ENCODE data around the gene OR2T35.

OR2T35 gene

DNA sequence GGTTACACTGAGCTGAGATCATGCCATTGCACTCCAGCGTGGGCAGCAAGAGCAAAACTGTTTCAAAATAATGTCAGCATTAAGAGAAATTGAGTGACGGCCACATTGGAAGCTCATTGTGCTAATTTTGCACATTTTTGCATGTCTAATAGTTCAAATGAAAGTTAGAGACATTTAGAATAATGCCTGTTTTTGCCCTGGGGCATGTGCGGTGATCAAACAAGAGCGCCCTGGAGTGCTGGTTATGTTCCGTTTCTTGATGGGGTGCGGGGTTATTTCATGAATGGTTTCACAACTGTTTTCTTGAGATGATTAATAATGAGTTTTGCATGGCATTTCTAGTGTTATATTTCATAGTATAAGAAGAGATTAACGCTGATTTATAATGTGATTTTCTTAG lies 23.3 kb downstream of the OR2T35 start:
- peaks cover 95% of the 10 kb centered on the region for H3K9me3 ChIP-seq (ENCODE audit: insufficient read depth, low read depth, low read length)
- H3K27me3 ChIP-seq (ENCODE audit: insufficient read depth, low read length): no peaks in the 10 kb centered on the region
- no peak overlapping the region for H3K4me3 ChIP-seq (ENCODE audit: low read length)
- no peaks in the 10 kb centered on the region for H3K4me1 ChIP-seq (ENCODE audit: insufficient read depth, low read length)
- H3K27ac ChIP-seq (ENCODE audit: low read length): no peak overlapping the region
- H3K36me3 ChIP-seq (ENCODE audit: insufficient read depth, low read depth, low read length): no peaks in the 10 kb centered on the region
- H3K9ac ChIP-seq (ENCODE audit: low read depth, low read length): no peak overlapping the region

DNA sequence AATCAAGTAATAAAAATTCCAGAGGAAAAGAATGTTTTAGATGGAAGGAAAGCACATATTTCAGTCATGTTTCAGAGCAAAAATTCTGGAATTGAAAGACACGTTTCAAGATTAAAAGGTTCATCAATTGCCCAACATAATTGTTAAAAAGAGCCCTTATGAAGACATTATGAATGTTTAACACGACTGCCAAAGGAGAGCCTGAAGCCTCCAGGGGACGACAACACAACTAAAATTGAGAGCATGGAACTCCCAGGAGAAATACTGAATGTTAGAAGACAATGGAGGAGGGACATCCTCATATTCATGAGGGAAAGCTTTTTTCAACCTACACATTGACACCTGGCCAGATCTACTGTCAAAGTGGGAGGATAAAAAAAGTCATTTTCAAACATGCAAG lies 26.2 kb downstream of the OR2T35 start:
- no peak overlapping the region for H3K4me3 ChIP-seq (ENCODE audit: low read length)
- no peak overlapping the region for H3K27ac ChIP-seq (ENCODE audit: low read length)
- H3K36me3 ChIP-seq (ENCODE audit: insufficient read depth, low read depth, low read length): no peaks in the 10 kb centered on the region
- H3K9ac ChIP-seq (ENCODE audit: low read depth, low read length): no peak overlapping the region
- H3K27me3 ChIP-seq (ENCODE audit: insufficient read depth, low read length): no peaks in the 10 kb centered on the region
- peaks cover 94% of the 10 kb centered on the region for H3K9me3 ChIP-seq (ENCODE audit: insufficient read depth, low read depth, low read length)
- no peaks in the 10 kb centered on the region for H3K4me1 ChIP-seq (ENCODE audit: insufficient read depth, low read length)

DNA sequence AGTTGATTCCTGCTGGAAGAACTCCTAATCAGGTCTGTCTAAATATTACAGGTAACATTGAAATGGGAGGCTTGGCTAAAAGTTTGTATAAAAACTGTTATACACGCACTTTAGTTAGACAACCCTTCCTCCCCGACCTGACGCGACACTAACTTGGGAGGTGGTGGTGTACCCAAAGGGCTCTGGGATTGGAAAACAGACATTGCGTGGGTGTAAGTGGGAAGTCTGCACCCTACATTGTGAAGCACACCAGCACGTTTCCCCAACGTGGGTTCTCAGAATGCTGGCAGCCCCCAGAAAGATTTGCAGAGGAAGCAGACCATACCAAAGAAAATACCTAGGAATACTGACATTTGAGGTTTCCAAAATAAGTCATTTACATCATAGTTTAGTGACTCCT lies 27.0 kb downstream of the OR2T35 start:
- H3K9ac ChIP-seq (ENCODE audit: low read depth, low read length): no peak overlapping the region
- H3K36me3 ChIP-seq (ENCODE audit: insufficient read depth, low read depth, low read length): no peaks in the 10 kb centered on the region
- no peaks in the 10 kb centered on the region for H3K4me1 ChIP-seq (ENCODE audit: insufficient read depth, low read length)
- peaks cover 94% of the 10 kb centered on the region for H3K9me3 ChIP-seq (ENCODE audit: insufficient read depth, low read depth, low read length)
- H3K4me3 ChIP-seq (ENCODE audit: low read length): no peak overlapping the region
- H3K27ac ChIP-seq (ENCODE audit: low read length): no peak overlapping the region
- H3K27me3 ChIP-seq (ENCODE audit: insufficient read depth, low read length): no peaks in the 10 kb centered on the region

DNA sequence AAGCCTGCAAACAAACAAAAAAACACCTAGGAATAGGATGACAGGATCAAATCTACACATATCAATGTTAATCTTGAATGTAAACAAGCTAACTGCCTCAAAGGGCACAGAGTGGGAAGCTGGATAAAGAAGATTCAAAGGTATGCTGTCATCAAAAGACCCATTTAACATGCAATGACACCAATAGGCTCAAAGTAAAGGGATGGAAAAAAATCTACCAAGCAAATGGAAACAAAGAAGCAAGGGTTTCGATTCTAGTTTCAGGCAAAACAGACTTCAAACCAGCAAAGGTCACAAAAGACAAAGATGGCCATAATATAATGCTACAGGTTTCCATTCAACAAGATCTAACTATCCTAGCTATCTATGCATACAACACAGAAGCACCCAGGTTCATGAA lies 31.3 kb downstream of the OR2T35 start:
- Histone ChIP-seq H3K4me1 (ENCODE audit: insufficient read depth, low read length) (no peaks in the 10 kb centered on the region), H3K9me3 (ENCODE audit: insufficient read depth, low read depth, low read length) (peaks cover 97% of the 10 kb centered on the region), H3K9ac (ENCODE audit: low read depth, low read length) (no peak overlapping the region), H3K27me3 (ENCODE audit: insufficient read depth, low read length) (no peaks in the 10 kb centered on the region), H3K4me3 (ENCODE audit: low read length) (no peak overlapping the region), H3K27ac (ENCODE audit: low read length) (no peak overlapping the region), H3K36me3 (ENCODE audit: insufficient read depth, low read depth, low read length) (no peaks in the 10 kb centered on the region)

DNA sequence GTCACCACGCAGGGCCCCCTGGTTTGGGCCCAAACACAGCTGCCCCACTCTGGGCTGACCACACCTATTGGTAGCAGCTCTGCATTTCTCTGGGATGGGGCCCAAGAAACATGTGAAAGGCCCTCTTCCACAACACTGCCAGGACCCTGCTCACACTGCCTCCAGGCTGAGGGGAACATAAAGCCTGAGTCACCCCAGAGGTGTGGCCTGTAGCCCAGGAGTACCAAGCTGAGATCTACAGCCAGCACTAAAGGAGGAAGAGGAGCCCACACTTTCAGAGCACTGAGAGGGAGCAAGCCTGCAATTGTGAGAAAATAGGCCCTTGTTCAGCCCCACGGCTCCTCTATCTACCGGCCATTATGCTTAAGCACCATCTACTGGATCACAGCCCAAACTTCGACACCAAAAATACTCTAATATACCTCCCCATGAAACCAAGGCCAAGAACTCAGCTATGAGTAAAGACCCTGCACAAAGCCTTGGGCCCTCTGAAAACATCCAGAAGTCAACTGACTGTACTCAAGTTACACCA lies 33.1 kb downstream of the OR2T35 start:
- H3K27me3 ChIP-seq (ENCODE audit: insufficient read depth, low read length): no peaks in the 10 kb centered on the region
- no peaks in the 10 kb centered on the region for H3K36me3 ChIP-seq (ENCODE audit: insufficient read depth, low read depth, low read length)
- H3K27ac ChIP-seq (ENCODE audit: low read length): no peak overlapping the region
- no peaks in the 10 kb centered on the region for H3K4me1 ChIP-seq (ENCODE audit: insufficient read depth, low read length)
- H3K9ac ChIP-seq (ENCODE audit: low read depth, low read length): no peak overlapping the region
- H3K4me3 ChIP-seq (ENCODE audit: low read length): no peak overlapping the region; the same call in 1 of the 2 replicates
- H3K9me3 ChIP-seq (ENCODE audit: insufficient read depth, low read depth, low read length): peaks cover 98% of the 10 kb centered on the region

DNA sequence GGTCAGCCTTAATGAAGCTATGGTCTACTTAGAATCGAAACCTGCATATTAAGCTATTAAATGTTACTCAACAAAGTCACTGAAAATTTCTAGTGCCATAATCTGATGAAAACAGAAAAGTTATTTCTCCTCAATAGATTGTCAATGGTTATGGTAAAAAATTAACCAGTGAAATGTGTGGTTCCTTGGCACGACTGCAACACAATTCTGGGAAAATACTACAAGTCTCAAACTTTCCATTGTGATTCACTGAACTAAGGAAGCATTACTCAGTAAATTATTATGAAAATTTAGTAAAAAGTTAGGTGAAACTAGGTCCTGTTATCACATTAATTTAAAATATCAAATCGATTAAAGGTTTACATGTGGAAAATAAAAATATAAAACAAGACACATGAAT lies 34.8 kb downstream of the OR2T35 start:
- no peak overlapping the region for H3K4me3 ChIP-seq (ENCODE audit: low read length)
- H3K36me3 ChIP-seq (ENCODE audit: insufficient read depth, low read depth, low read length): no peaks in the 10 kb centered on the region
- peaks cover 100% of the 10 kb centered on the region for H3K9me3 ChIP-seq (ENCODE audit: insufficient read depth, low read depth, low read length)

DNA sequence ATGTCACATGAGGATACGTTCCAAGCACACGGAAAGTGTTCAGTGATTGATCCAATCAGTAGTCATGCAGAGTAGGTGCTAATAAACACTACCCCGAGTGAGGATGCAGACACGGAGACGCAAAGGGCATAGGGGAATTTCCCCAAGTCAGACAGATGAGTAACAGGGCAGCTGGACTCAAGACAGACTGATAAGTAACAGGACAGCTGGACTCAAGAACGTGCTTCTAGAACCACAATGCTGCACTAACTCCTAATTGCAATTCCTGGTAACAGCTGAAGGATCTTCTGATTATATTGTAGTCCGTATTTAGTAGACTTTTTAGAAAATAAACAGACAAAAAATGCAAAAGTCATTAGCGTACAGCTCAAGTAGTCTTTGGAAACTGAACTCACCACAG lies 45.7 kb downstream of the OR2T35 start:
- Histone ChIP-seq H3K36me3 (ENCODE audit: insufficient read depth, low read depth, low read length) (no peaks in the 10 kb centered on the region), H3K27me3 (ENCODE audit: insufficient read depth, low read length) (no peaks in the 10 kb centered on the region), H3K9ac (ENCODE audit: low read depth, low read length) (no peak overlapping the region), H3K27ac (ENCODE audit: low read length) (no peak overlapping the region), H3K4me1 (ENCODE audit: insufficient read depth, low read length) (no peaks in the 10 kb centered on the region), H3K4me3 (ENCODE audit: low read length) (no peak overlapping the region), H3K9me3 (ENCODE audit: insufficient read depth, low read depth, low read length) (peaks cover 89% of the 10 kb centered on the region)

More for the DNA sequence above, 34.8 kb downstream of the OR2T35 start:
- no peaks in the 10 kb centered on the region for H3K27me3 ChIP-seq (ENCODE audit: insufficient read depth, low read length)
- H3K9ac ChIP-seq (ENCODE audit: low read depth, low read length): no peak overlapping the region
- H3K27ac ChIP-seq (ENCODE audit: low read length): no peak overlapping the region
- no peaks in the 10 kb centered on the region for H3K4me1 ChIP-seq (ENCODE audit: insufficient read depth, low read length)

DNA sequence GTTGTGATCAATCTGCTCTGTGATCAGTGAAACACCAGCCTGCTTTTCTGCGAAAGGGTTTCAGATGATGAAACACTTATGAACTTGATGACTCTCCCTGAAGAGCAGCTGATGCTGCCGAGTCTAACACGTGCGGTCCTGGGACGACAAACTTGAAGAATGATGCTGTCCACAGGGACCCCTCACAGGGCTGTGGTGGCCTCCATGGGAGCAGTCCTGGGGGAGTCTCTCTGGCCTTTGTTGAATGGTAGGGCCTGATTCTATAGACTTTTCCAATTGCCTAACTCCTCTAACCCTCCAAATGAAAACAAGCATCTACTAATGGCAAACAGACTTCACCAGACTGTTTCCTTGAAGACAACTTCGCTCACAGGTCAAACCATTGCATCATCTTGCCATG lies 47.5 kb downstream of the OR2T35 start, which contains the start of gene OR2T10:
Gene OR2T10, minus strand, starts transcription at position 112 of the 400 bp plus-strand sequence. CDS start 3,932 bp downstream, outside the sequence.
- Histone ChIP-seq H3K27ac (ENCODE audit: low read length) (no peak within 1 kb of the TSS), H3K4me1 (ENCODE audit: insufficient read depth, low read length) (no peaks in the 10 kb centered on the region), H3K9ac (ENCODE audit: low read depth, low read length) (no peak within 1 kb of the TSS), H3K9me3 (ENCODE audit: insufficient read depth, low read depth, low read length) (peaks cover 90% of the 10 kb centered on the region), H3K4me3 (ENCODE audit: low read length) (no peak within 1 kb of the TSS), H3K36me3 (ENCODE audit: insufficient read depth, low read depth, low read length) (no peaks in the 10 kb centered on the region), H3K27me3 (ENCODE audit: insufficient read depth, low read length) (no peaks in the 10 kb centered on the region)

DNA sequence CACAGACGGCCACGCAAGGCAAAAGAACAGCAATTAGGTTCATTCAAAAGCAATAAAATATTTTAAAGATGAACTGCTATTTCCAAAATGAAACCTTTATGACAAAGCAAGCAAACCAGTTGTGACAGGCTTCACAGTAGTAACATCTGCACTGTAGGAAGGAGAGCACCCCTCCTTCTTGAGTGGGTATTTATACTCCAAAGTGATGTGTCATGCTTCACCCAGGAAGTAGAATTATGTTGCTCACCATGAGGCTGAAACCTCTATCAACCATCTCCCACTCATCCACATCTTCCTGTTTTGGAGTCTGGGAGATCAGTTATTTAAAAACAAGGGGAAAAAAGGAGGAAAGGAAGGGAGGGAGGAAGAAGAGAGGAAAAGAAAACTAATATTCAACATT lies 48.5 kb downstream of the OR2T35 start:
- Histone ChIP-seq H3K9me3 (ENCODE audit: insufficient read depth, low read depth, low read length) (peaks cover 90% of the 10 kb centered on the region), H3K27ac (ENCODE audit: low read length) (no peak overlapping the region)

DNA sequence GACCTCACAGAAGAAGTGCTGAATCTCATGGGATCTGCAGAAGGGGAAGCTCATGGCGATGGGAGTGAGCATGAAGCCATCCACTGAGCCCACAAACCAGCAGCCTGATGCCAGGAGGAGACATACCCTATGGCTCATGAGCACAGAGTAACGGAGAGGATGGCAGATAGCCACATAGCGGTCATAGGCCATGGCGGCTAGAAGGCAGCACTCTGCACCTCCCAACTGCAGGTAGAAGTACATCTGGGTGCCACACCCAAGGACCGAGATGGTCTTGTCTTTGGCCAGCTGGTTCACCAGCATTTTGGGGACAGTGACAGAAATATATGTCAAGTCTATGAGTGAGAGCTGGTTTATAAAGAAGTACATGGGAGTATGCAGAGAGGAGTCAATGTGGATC lies 51.9 kb downstream of the OR2T35 start:
- H3K36me3 ChIP-seq (ENCODE audit: insufficient read depth, low read depth, low read length): no peaks in the 10 kb centered on the region

More for the DNA sequence above, 48.5 kb downstream of the OR2T35 start:
- Histone ChIP-seq H3K36me3 (ENCODE audit: insufficient read depth, low read depth, low read length) (no peaks in the 10 kb centered on the region), H3K9ac (ENCODE audit: low read depth, low read length) (no peak overlapping the region), H3K27me3 (ENCODE audit: insufficient read depth, low read length) (no peaks in the 10 kb centered on the region), H3K4me3 (ENCODE audit: low read length) (no peak overlapping the region), H3K4me1 (ENCODE audit: insufficient read depth, low read length) (no peaks in the 10 kb centered on the region)

DNA sequence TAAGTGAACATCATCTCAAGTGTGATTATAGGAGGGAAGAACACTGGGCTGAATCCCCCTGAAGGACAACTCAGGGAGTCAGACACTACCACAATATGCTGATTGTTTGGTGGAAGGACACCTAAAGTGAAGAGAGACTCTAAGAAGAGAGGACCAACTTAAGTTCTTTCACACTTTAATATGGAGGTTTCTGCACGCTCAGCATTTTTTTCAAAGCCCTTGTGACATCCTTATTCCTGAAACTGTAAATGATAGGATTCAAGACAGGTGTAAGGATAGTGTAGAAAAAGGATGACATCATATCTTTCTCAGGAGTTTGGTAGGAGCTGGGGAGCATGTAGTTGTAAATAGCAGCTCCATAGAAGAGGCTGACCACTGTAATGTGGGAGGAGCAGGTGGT lies 52.4 kb downstream of the OR2T35 start:
- Histone ChIP-seq H3K27ac (ENCODE audit: low read length) (no peak overlapping the region), H3K4me1 (ENCODE audit: insufficient read depth, low read length) (no peaks in the 10 kb centered on the region), H3K9ac (ENCODE audit: low read depth, low read length) (no peak overlapping the region), H3K36me3 (ENCODE audit: insufficient read depth, low read depth, low read length) (no peaks in the 10 kb centered on the region), H3K4me3 (ENCODE audit: low read length) (no peak overlapping the region; the same call in 1 of the 2 replicates), H3K27me3 (ENCODE audit: insufficient read depth, low read length) (no peaks in the 10 kb centered on the region), H3K9me3 (ENCODE audit: insufficient read depth, low read depth, low read length) (peaks cover 94% of the 10 kb centered on the region)

More for the DNA sequence above, 51.9 kb downstream of the OR2T35 start:
- Histone ChIP-seq H3K9ac (ENCODE audit: low read depth, low read length) (no peak overlapping the region), H3K4me3 (ENCODE audit: low read length) (no peak overlapping the region; the same call in 1 of the 2 replicates), H3K9me3 (ENCODE audit: insufficient read depth, low read depth, low read length) (peaks cover 93% of the 10 kb centered on the region), H3K27ac (ENCODE audit: low read length) (no peak overlapping the region), H3K4me1 (ENCODE audit: insufficient read depth, low read length) (no peaks in the 10 kb centered on the region), H3K27me3 (ENCODE audit: insufficient read depth, low read length) (no peaks in the 10 kb centered on the region)

DNA sequence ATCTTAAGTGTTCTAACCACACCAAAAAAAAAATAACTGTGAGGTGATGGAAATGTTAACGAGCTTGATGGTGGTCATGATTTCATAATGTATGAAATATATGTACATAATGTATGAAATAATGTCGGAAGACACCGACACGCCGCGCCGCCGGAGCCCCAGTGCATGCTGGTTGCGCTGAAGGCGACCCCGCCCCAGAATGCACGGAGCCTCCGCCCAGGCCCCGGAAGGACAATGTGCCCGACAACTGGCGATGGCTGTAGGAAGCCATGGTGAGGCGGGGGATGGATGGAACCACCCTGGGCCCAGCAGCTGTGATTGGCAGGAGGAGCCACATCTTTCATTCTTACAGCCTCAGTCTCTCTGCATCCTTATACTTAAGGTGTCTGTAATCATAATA lies 55.0 kb downstream of the OR2T35 start:
- H3K4me3 ChIP-seq (ENCODE audit: low read length): no peak overlapping the region
- no peaks in the 10 kb centered on the region for H3K36me3 ChIP-seq (ENCODE audit: insufficient read depth, low read depth, low read length)
- H3K4me1 ChIP-seq (ENCODE audit: insufficient read depth, low read length): no peaks in the 10 kb centered on the region
- H3K27ac ChIP-seq (ENCODE audit: low read length): no peak overlapping the region
- H3K9me3 ChIP-seq (ENCODE audit: insufficient read depth, low read depth, low read length): peaks cover 89% of the 10 kb centered on the region
- no peak overlapping the region for H3K9ac ChIP-seq (ENCODE audit: low read depth, low read length)
- H3K27me3 ChIP-seq (ENCODE audit: insufficient read depth, low read length): no peaks in the 10 kb centered on the region

Measured in iPS-20b (cell line).